ENCODE data around the gene SPSB1.

Gene SPSB1

DNA sequence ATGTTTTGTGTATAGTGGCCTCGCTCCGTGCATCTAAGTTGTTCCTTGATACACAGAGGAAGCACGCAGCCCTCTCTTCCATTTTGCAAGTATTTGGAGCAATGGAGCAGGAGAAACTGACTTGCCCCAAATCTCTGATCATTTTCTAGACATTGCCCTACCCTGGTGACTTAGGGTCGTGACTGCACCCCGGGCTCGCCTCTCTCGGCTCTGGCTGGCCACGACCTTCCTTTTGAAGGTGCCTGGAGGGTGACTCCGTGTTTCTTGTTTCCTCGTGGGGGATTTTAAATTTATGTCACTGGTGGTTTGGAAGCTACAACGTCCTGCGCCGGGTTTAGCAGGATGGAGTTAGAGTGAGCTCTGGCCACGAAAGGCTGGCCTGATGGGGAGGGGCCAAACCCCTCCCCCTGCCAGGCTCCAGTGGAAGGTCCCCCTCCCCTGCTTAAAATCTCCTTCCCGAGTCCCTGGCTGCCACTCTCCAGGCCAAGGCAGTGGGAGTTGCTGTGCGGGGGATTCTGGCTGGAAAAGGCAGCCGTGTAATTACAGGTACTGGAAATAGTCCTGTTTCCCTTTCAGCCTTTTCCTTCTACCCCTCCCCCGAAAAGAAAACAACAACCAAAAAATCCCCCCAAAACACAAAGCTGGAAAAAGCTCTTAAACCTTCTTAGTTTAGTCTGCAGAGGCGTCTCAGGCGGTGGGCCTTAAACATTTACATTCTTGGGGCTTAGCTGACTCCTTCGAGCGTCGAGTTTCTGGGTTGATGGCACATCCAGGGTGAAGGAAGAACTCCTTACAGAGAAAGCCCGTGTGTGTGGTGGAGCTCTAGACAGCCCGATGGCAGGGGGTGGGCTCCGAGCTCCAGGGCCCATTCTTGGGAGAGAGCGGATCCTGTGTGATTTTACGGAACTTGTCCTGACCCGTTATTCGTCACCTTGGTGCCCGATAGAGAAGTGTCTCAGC lies 28.1 kb downstream of the SPSB1 start:
- DNase-seq, result no peak

DNA sequence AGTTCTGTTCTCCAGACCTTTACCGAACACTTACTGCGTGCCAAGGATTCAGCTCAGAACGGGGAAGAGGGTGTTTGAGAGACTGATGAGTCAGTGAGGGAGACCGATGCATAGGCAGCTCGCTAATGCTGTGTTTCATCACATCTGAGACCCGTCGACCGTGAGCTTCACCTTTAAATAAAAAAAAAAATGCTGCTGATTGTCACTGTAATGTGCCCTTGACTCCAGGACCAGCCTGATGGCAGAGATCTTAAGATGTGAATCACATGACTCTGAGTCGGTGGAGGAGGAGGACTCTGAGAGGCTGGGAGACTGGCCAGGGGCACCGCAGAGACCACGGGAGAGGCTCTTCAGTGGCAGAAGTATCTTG lies 28.8 kb downstream of the SPSB1 start:
- no peak for DNase-seq

DNA sequence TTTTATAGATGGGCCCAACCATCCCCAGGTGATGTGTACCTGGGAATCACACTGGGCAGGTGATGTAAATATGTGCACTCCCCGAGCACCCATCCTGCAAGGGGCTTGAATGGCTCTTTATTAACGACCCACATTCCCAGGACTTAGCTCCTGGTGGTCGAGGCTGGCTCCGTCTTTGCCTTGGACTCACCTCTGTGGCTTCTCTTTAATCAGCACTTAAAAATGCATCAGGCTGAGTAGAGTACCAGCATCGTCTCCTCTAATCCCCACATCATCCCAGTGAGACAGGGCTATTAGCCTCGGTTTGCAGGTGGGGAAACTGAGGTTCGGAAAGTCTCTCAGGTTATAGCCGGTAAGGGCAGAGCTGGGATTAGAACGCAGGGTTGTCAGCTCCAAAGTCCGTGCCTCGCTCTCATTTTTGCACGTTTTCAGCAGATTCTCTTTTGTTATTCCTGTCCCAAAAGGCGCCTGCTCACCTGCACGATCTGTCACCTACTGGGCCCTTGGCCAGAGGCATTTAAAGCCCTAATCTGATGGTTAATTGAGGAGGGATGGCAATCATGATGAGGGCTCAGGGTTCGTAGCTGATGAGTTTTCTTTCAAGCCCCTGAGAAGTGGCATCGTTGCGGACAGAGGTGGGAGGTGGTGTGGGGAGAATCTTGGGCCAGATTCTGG lies 29.4 kb downstream of the SPSB1 start:
- no peak for DNase-seq

DNA sequence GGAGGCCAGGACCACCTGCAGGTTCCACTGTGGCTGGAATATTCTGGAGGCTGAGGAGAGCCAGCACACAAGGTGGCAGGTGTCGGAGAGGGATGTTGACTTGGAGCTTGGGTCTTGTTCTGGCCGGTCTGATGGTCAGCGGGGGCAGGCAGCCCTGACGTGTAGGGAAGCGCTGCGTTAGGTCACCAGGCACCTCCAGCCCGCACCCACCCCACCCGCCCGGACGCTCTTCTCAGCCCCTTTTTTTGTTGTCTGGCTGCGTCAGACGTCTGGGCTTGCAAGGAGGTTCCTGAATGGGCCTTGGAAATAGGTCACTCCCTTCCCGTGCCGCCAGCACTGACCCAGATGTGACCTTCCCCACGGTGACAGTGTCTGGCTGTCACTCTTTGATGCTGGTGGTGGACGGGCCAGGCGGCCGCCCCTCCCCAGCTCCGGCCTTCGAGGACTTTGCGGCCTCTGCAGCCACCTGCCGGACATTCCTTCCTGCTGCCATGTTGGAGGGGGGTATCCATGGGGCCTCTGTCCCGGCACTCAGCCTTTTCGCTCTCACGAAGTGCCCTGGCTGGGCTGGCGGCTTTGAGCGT lies 30.1 kb downstream of the SPSB1 start:
- DNase-seq, result no peak

DNA sequence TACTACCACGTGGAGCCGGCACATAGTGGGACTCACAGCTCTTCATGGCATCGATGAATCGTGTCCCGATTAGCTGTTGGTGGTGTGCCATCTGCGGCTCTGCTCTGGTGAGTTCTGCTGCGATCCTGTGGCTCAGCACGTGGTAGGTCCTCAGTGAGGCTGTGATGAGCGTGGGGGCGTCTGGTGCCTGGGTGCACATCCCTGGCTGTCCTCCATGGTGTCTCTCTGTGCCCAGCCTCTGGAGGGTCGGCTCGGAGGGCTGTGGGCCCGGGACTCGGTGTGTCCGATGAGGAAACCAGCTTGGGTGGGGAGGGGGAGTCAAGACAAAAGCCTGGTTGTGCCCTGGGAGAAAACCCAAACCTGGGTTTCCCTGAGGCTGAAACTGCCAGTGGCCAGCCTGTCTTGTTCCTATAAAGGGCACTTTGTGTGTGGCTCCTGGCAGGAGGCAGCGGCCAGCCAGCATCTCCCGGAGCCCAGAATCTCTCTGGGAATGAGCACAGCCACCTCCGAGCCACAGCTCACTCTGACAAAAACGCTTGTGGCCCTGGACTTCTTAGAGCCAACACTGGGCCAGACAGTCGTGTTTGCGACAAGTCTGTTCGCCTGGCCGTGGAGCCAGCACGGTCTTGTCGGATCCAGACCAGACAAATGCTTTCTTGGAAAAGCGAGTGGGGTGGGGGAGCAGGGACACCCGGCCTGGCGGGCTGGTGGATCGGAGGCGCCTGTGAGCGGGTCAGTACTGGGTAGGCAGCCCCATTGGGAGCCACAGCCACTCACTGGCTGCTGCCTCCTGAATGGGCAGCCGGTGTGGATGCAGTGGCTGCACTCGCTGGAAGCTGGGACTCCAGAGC lies 31.8 kb downstream of the SPSB1 start:
- no peak for DNase-seq

DNA sequence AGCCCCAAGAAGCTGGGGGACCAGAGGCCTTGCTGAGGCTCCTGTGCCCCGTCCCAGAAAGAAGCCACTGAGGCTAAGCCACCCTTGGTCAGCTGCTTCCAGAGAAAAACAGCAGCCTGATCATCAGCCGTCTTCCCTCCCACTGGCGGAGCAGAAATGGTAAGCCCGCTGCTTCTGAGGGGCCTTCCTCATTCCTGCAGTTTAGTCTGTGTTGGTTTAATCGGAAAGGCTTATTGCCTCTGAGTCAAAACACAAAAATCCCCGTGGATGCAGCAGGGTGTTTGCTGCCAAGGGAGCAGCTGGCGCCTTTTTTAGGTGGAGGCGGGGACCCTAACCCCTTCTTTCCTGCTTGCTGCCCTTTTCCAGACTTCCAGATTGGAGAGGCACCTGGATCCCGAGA lies 33.9 kb downstream of the SPSB1 start:
- no peak for DNase-seq

DNA sequence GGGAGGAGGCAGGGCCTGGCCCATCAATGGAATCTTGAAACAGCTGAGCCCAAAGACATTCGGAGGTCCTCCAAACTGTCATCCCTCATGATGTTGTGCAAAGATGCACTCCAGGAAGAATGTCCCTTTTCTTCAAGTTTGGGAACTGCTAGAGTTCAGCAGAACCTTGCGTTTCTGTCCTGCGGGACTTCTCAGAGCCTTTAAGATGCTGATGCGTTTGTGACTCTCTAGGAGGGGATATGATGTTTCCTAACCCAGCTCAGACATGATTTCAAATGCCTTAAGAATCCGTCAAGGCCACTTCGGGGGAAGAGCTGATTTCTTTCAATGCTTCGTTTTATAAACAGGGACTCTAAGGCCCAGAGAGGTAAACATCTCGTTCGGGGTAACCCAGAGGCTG lies 35.5 kb downstream of the SPSB1 start:
- no peak for DNase-seq

DNA sequence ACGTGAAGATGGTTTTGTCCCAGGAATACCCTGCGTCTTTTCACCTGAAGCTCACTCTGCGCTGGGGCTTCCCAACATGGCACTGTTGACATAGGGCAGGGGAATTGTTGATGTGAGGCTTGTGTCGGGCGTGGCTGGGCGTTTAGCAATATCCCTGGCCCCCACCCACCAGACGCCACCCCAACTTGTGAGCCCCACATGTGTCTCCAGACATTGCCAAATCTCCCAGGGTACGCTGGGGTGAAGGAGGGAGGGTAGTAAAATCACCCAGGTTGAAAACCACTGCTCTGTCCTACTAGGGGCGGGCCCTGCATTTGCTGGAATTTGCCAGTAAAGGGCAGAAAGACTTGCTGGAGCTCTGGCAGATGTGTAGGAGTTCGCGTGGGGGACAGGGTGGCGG lies 36.0 kb downstream of the SPSB1 start:
- DNase-seq, result no peak

DNA sequence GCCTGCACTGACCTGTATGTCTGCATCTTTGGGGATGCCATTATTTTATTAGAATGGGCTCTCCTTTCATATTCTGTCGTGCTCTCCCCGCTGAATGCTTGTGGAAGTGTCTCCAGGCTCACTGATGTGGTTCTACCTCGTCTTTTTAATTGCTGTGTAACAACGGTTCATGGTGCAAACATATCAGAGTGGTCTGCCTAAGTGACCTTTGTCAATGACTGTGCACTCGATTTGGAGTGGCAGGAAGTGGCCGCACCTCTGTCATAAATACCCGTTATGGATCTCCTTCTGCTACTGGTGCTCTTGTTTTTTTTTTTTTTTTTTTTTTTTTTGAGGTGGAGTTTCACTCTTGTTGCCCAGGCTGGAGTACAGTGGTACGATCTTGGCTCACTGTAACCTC lies 38.3 kb downstream of the SPSB1 start:
- no peak for DNase-seq

DNA sequence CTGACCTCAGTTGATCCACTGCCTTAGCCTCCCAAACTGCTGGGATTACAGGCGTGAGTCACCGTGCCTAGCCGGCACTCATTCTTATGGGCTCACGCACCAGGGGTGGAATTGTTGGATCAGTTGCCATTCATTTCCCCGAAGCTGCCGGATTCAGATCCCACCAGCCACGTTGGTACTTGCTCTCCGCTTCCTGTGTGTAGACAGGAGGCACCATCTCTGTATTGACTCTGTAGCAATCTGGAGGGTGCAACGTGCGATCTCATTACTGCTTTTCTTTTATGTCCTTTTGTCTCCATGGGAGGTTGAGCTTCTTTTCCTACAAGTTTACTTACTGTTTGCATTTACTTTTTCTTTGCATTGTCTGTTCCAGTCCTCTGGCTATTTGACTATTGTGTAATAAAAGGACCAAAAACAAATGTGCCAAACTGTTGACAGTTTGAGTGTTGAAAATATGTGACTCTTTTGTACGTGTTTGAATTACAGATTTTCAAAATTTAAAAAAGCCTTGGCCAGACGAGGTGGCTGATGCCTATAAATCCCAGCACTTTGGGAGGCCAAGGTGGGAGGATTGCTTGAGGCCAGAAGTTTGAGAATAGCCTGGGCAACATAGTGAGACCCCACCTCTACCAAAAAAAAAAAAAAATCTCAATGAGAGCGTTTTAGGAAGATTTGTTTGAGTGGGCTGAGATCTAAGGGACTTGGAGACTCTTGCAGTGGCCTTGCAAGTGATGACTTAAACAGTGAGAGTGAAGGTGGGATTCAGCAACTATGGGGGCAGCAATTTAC lies 39.1 kb downstream of the SPSB1 start:
- DNase-seq, result no peak

DNA sequence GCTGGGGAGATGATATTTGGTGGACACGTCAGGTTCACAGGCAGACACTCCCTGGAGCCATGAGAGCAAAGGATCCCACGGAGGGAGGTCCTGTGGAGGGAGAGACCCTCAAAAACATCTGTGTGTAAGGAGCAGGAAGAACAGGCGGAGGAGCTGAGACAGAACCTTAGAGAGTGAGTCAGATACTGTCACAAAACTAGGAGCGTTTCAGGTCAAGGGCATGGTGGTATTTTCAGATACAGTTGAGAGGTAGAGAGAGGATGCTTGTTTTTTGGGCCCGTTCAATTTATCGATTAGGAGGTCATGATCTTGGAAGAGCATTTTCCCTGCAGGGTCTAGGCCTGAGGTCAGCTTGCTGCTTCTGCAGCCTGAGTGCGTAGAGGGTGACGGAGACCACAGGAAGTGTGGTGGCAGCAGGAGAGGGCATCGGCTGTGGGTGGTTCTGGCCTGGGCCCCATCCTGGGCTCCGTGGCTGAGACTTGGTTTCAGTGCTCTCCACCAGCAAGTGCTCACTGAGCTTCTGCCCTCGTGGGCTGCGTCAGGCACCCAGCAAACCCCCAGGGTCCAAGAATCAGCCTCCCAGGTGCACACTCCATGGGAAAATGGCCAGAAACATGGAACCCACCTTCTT lies 39.9 kb downstream of the SPSB1 start:
- no peak for DNase-seq

DNA sequence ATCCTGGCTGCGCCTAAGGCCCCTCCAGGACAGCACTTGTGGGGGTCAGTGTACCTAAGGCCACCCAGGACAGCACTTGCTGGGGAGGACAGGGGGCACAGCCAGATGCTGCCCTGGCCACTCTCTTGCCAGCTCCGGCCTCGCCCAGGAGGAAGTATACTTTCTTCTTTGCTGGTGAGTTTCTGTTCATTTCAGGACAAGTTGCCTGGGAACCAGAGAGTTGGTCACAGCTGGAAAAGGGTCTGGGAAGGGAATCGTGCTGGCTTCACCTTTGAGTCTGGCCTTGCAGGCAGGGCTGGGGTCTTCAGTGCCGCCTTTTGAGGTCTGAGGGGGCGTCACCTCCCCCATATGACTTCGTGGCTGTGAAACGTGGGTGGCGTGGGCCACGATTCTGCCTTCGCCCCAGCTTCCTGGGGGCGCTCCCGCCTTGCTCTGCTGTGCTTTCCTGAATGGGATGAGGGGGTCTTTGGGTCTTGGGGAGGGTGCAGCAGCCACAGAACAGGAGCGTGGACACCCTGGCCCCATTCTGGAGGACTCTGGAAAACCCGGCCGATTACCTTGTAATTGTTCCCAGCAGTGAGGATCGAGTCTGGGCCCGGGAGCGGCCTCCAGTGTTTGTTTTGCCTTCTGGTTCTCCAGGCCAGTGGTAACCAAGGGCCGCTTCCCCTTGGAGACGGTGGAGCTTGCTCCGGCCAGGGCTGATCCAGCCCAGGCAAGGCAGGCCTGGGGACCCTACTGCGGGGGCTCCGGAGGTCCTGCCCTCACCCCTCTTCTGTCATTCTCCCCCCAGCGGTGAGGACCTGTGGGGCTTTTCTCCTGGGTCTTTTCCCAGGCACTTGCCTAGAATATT lies 45.9 kb downstream of the SPSB1 start:
- DNase-seq, result no peak

DNA sequence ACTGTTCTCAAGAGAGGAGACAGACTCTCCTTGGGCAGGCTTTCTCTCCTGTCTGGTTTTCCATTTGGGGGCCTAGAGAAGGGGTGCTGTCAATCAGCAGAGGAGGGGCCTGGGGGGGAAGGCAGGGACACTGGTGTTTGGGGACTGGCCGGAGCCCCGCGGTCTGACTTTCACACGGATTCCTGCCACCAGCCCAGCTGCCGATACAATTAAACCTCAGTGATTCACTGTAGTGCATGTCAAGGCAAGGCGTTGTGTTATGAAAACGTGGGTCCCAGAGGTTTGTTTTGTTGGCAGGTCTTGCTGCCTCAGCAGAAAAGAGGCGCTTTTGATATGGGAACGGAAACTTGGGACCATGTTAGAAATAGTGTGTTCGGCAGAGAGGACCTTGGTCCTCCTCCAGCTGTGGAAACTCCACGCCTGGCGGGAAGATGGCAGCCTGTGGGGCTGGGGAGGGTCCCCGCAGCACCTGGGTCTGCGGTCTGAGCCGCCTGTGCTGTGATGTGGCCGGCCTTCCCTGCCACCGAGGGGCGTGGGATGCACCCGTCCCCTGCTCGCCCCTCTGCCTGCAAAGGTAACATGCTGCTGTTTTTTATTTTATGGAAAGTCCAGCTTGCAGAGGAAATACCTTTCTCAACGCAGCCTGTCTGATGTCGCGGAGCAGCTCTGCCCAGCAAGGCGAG lies 47.6 kb downstream of the SPSB1 start:
- no peak for DNase-seq

DNA sequence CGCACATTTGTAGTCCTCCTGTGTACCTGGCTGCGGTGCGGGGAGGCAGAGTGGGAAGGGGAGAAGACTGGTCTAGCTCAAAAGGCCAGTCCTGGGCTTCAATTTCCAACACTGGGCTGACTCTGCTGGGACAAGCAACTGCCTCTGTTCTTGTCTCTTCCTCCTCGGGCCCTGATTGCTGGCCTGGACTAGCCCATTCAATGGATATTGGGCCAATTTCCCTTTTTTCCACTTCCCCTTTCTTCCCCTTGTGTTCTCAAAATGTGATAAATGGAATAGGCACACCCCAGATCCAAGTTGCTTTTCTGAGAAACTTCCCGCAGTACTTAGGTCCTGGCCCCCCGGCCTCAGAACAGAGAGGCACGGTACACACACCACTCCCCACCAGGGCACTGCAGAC lies 48.2 kb downstream of the SPSB1 start:
- no peak for DNase-seq

DNA sequence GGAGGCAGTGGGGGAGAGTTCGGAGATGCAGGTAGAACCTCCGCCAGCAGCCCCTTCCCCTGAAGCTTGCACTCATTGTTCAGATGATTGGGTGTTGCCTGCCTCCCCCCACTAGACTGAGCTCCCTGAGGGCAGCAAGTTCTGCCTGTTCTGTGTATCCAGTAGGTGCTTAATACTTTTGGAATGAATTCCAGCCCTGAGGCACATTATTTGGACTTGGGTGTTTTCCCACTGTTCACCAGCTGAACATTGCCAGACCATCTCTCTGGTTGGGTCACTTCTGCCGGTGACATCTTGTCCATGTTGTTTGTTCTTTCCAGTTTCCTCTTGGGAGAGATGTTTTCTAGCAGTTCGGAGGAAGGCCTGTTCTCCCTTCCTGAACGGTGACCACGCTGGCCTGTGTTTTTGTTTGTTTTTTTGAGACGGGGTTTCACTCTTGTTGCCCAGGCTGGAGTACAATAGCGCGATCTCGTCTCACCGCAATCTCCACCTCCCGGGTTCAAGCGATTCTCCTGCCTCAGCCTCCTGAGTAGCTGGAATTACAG lies 48.7 kb downstream of the SPSB1 start:
- no peak for DNase-seq

DNA sequence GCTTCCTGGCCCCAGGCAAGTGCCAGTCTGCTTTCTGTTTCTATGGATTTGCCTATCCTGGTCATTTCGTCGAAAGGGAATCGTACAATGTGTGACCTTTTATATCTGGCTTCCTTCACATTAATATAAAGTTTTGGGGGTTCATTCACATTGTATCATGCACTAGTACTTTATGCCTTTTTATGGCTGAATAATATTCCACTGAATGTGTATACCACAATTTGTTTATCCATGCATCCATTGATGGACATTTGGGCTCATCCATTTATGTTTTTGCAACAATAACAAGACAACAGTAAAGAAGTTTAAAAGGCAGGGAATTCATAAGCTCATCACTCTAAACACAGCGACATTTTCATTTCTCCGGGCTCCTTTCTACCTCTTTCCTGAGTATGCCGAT lies 50.6 kb downstream of the SPSB1 start:
- no peak for DNase-seq

DNA sequence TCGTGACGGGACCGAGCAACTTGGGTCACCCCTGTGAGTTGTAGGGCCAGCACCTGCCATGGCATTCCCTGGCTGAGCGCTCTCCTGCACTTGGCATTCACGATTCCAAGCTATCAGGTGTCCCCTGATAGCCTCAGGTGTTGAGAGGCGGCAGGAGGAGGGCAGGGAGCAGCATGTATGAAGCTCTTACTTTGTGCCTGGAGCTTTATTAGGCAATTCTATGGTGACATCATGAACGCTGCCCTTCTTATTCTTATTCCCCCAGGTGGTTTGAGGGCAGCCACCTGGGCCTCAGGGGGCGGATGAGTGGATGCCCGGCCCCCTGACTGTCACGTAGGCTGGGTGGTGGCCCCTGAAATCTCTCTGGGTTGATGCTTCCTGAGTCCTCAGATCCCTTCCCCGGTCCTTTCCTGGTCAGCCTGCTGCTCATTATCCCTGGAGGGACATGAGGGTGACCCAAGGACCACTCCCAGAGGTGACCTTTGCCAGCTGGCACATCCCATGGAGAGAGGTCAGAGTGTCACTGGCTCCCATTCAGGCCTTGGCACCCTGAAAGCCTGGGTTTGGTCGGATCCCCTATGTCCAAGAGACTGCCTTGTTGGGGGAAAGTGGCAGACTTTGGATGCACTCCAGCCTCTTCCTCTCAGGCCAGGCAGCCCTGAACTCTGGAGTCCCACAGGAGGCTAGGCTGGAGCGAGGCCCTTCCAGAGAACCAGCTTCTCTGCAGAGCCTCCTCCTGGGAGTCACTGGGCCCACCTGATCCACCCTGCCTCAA lies 51.9 kb downstream of the SPSB1 start:
- DNase-seq, result no peak

DNA sequence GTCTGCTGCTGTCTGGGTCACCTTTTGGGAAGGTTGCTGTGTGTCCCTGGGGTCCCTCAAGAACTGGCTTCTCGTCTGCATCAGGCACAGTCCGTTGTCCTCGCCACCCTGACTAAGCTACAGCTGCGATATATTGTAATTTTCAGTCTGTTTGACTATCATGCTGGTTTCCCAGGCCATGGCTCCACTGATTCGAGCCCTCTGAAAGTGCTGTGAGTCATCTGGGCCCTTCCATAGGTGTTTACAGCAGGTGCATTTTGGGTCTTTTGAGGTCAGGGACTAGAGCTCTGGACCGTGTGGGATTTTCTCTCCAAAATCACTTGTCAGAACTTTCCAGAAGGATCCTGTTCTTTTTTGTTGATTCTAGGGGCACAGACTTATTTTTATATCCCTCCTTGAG lies 52.8 kb downstream of the SPSB1 start:
- no peak for DNase-seq

DNA sequence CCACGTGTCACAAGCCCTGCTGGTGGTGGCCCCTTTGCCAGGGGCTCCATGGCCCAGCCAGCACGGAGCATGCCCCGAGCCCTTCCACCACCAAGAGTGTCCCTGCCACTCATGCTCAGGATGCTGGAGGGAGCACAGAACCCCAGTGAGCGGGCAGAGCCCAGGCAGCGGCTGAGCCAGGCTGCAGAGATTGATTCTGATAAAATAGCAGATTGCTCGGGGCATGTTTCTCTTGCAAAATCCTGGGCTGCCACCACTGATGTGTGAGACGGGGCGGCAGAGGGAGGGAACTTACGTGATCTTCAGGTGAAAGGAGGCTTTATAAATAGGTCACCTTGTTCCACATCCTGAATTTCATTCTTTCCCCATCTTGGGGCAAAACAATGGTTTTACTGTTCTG lies 53.2 kb downstream of the SPSB1 start:
- no peak for DNase-seq
